GM10266 (cell line): ENCODE data around the gene ZBTB7A.

Experiments used
- DNase-seq: peaks from one replicate; pipeline ENCODE4 v3.0.0; 2012; ENCODE audit errors: extremely low spot score
- CTCF ChIP-seq: IDR thresholded peaks from 2 replicates; pipeline ENCODE4 v1.5.1; 2012; ENCODE audit warnings: mild to moderate bottlenecking, low read depth; ENCODE audit not compliant: control insufficient read depth, insufficient read depth; ENCODE audit errors: missing control alignments

Gene ZBTB7A

DNA sequence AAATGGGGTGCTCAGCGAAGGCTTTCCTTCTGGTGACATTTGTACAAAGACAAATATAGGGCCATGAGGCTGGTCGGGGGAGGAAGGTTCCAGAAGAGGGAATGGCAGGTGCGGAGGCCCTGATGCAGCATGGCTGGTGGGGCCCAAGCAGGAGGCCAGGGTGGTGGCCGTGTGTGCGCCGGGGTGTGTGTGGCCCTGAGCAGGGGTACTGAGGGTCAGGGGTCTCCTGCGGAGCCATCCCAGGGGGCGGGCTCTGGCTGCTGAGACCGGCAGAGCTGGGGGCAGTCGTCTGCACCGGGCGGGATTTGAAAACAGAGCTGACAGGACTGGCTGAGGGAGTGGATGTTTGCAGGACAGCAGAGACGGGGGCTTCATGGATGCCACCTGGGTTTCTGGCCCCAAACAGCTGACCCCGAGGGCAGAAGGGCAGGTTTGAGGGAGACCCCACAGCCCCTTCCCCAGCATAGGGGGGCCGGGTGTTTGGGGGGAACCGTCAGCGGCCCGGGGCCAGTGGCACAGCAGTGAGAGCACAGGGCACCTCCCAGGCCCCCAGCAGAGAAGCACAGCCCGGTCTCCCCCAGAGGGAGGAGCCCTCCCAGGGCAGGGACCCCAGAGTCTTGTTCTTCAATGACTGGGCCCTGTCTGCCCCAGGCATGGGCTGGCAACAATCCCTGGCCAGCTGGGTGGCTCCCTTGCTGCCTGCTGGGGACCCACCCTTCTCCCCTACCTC is 47.8 kb downstream of the ZBTB7A start:
- DNase-seq, result no peak
- no peak for TF ChIP-seq CTCF

- no peak for TF ChIP-seq CTCF
- DNase-seq, result no peak
Measured at GRCh38 chr19:4018140-4018613, 48.5 kb downstream of the ZBTB7A start.

DNA sequence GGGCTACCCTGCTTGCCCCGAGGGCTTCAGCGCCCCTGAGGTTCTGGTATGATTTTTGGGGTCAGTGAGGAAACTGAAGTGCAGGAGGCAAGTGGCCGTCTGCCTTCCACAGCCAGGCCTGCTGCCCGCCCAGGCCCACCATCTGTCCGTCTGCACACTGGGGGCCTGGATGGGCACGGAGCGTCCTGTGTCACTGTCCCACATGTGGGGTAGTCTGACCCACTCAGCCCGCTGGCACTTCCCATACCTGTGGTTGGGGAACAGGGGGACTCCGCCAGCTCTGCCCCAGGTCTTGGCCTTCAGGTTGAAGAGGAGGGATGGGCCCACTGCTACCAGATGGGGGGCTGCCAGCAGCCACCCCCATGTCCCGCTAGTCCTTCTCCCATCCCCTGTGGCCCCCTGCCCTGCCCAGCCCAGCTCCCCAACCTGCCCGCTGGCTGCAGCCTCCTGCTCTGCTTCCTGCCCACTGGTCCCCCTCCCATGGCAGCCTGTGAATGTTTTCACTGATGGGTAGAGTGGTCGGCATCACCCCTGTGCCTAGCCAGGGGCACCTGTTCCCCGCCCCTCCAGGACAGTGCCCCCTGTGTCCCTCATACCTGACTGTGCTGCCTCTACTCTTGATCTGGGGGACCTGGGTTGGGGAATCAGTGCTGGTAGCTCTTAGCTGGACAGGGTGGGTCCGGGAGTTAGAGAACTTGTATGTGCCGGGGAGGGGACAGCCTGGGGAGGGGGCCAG is 49.6 kb downstream of the ZBTB7A start:
- TF ChIP-seq CTCF, result no peak
- DNase-seq, result no peak

DNA sequence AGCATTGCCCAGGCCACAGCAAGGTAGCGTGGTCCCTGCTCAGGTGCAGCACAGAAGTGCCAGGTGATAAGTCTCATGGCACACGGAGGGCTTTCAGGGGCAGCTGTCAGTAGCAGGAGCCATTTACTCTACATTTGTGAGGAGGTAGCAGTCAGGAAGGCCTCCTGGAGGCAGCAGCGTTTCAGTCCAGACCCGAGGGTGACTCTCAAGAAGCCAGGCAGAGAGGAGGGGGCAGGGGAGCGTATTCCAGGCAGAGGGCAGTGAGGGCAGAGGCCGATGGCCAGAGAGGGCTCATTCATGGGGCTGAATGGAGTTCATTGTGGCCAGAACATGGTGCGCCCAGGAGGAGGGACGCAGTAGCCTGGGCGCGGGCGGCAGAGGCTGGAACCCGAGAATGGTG is 50.2 kb downstream of the ZBTB7A start:
- TF ChIP-seq CTCF, result no peak
- no peak for DNase-seq

- TF ChIP-seq CTCF, result no peak
- no peak for DNase-seq
Measured at GRCh38 chr19:4015705-4016402, 50.8 kb downstream of the ZBTB7A start.

DNA sequence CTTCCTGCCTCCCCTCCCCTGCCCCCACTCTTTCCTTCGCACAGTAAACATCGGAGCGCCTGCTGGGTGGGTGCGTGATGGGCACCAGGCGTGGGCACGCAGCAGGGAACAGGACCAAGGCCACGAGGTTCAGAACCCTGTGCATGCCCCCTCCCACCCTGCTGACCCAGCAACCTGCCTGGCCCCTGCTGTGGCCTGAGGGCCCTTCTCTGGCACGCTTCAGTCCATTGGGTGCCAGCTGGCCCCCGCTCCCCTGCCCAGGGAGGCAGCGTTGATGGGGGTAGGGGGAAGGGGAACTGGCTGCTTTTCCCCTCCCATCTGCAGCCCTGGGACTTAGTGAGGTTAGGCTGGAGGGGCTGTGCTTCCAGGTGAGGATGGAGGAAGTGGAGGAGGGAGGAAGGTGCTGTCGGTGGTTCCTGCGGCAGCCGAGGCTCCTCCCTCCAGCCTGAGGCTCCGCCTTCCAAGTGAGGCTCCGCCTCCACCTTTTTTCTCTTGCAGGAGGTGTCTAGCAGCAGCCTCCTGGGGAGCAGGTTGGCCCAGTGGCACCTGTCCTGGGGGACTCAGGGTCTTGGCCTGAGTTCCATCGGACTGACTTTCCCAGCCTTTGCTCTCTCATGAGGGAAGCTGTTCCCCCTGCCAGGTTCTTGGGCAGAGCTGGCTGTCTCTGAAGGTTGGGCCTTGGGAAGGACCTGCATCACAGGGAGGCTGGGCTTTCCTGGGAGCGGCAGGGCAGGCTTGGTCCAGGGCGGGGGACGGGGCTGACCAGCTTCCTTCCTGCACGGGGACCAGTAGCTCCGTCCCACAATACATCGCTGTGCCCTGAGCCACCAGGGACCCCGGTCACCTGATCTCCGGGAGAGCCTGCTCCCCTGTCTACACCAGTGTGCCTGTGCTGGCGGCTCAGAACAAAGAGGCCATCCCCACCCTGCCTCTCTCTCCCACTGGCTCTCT is 51.9 kb downstream of the ZBTB7A start:
- no peak for DNase-seq
- no peak for TF ChIP-seq CTCF
